GM12878 (cell line): Measurements from ENCODE around the gene CYP26B1. TPM values are rescaled to one million over a fixed set of nuclear protein-coding genes. Genes with fewer than 3 reads are reported as not detected.

Experiments used
- ATAC-seq: fragments of 200-7000 bp; cut with Tn5 transposase; 3 replicates; pipeline ENCODE4 v1.9.1; 2020; ENCODE audit warnings: mild to moderate bottlenecking, moderate library complexity
- BruUV-seq: library from RNA; stranded (reverse); fragments of 400-500 nt; replicated peaks from 2 replicates; lab custom pipeline; 2021; lab: Mats Ljungman, UMichigan
- CTCF ChIA-PET: fragments of 300-600 bp; sonication (Branson Sonifier 250); formaldehyde crosslinking; extraction: SDS; loops from one replicate; lab custom pipeline; 2021; ENCODE audit warnings: inconsistent platforms; lab: Yijun Ruan, JAX
- POLR2A ChIA-PET: fragments of 350-600 bp; formaldehyde crosslinking; extraction: SDS; loops from one replicate; lab custom pipeline; 2021; ENCODE audit warnings: inconsistent platforms; lab: Charles Lee
- RAD21 ChIA-PET: fragments of 300-600 bp; sonication (Branson Sonifier 250); formaldehyde crosslinking; loops from one replicate; lab custom pipeline; 2023; ENCODE audit warnings: antibody characterized with exemption; ENCODE audit not compliant: unreplicated experiment; lab: Charles Lee
- SMC1A ChIA-PET: fragments of 300-600 bp; sonication (Branson Sonifier 250); formaldehyde crosslinking; loops from one replicate; lab custom pipeline; 2023; ENCODE audit not compliant: unreplicated experiment, uncharacterized antibody; lab: Charles Lee
- DNase-seq: peaks from one replicate; pipeline ENCODE4 v3.0.0-alpha.2; 2011; ENCODE audit warnings: low read depth, low spot score
- FAIRE-seq: peaks from 3 replicates; lab custom pipeline; 2011; peaks lifted over from hg19 to GRCh38; lab: Jason Lieb, UNC
- H2AFZ ChIP-seq: 2 replicates; pipeline ENCODE4 v1.6.0; 2011; ENCODE audit warnings: low read depth, low read length, control low read depth; ENCODE audit not compliant: control insufficient read depth
- H3K27ac ChIP-seq: 2 replicates; pipeline ENCODE4 v1.5.1; 2011; ENCODE audit warnings: control low read depth; ENCODE audit not compliant: control insufficient read depth, insufficient read depth
- H3K27me3 ChIP-seq, 2 experiments: replicated peaks in 1 of 2; 2 replicates each; pipeline versions ENCODE4 v1.6.0 to v1.6.1; 2011; ENCODE audit warnings: low read length in 1 of 2; ENCODE audit not compliant: control insufficient read depth in 2 of 2, insufficient read depth in 2 of 2
- H3K36me3 ChIP-seq, 2 experiments: 2 replicates each; pipeline ENCODE4 v1.5.1; 2011; ENCODE audit warnings: low read length in 1 of 2; ENCODE audit not compliant: control insufficient read depth in 2 of 2, insufficient read depth in 2 of 2
- H3K4me1 ChIP-seq: 2 replicates; pipeline ENCODE4 v1.6.1; 2011; ENCODE audit warnings: mild to moderate bottlenecking, low read length, moderate library complexity, mixed read lengths; ENCODE audit not compliant: control insufficient read depth, insufficient read depth
- H3K4me2 ChIP-seq: 2 replicates; pipeline ENCODE4 v1.6.0; 2011; ENCODE audit warnings: control low read depth; ENCODE audit not compliant: control insufficient read depth, insufficient read depth
- H3K4me3 ChIP-seq: fragments of 200-600 bp; sonication (generic); 2 replicates; pipeline ENCODE4 v1.5.1; 2016
- H3K79me2 ChIP-seq: 2 replicates; pipeline ENCODE4 v1.6.0; 2011; ENCODE audit warnings: low read length; ENCODE audit not compliant: control insufficient read depth, insufficient read depth
- H3K9ac ChIP-seq: 2 replicates; pipeline ENCODE4 v1.8.0; 2011; ENCODE audit warnings: low read length, control low read depth, mixed read lengths; ENCODE audit not compliant: control insufficient read depth, insufficient read depth
- H3K9me3 ChIP-seq: replicated peaks from 3 replicates; pipeline ENCODE4 v1.5.1; 2011; ENCODE audit warnings: mild to moderate bottlenecking, low read length; ENCODE audit not compliant: control insufficient read depth, insufficient read depth
- H4K20me1 ChIP-seq: 2 replicates; pipeline ENCODE4 v1.6.0; 2011; ENCODE audit not compliant: control insufficient read depth, insufficient read depth
- CHD2 ChIP-seq: IDR thresholded peaks from 2 replicates; pipeline ENCODE4 v1.6.1; 2011; ENCODE audit warnings: low read depth, low read length, improper control_type of control experiment, borderline replicate concordance
- FOXK2 ChIP-seq: fragments of 450-650 bp; IDR thresholded peaks from 2 replicates; pipeline ENCODE4 v1.6.1; 2017; ENCODE audit warnings: mild to moderate bottlenecking, moderate library complexity
- FOXM1 ChIP-seq: IDR thresholded peaks from 2 replicates; pipeline ENCODE4 v1.6.1; 2012; ENCODE audit warnings: low read depth, mild to moderate bottlenecking, inconsistent platforms, low read length, moderate library complexity
- HDGF ChIP-seq: fragments of 450-650 bp; IDR thresholded peaks from 2 replicates; pipeline ENCODE4 v1.6.1; 2016; ENCODE audit warnings: antibody characterized with exemption
- KDM1A ChIP-seq: fragments of 200-600 bp; sonication (generic); IDR thresholded peaks from 2 replicates; pipeline ENCODE4 v1.6.1; 2016; ENCODE audit warnings: borderline replicate concordance
- NFYB ChIP-seq: IDR thresholded peaks from 2 replicates; pipeline ENCODE4 v1.6.1; 2011; ENCODE audit warnings: low read depth, mild to moderate bottlenecking, low read length, improper control_type of control experiment, moderate library complexity; ENCODE audit not compliant: insufficient read depth
- PAX5 ChIP-seq: IDR thresholded peaks from 2 replicates; pipeline ENCODE4 v1.6.1; 2011; ENCODE audit warnings: low read depth, low read length, borderline replicate concordance
- RB1 ChIP-seq: fragments of 450-650 bp; formaldehyde crosslinking; IDR thresholded peaks from 2 replicates; pipeline ENCODE4 v1.6.1; 2017; ENCODE audit warnings: mild to moderate bottlenecking, borderline replicate concordance
- TBL1XR1 ChIP-seq: IDR thresholded peaks from 2 replicates; pipeline ENCODE4 v1.6.1; 2012; ENCODE audit warnings: low read depth, low read length, improper control_type of control experiment
- WGBS: methylation state at CpG from one replicate; pipeline ENCODE4 v1.1.6; 2016; ENCODE audit warnings: low lambda C conversion rate; ENCODE audit not compliant: insufficient replicate concordance, insufficient coverage; ENCODE audit errors: missing lambda C conversion rate; 5-methylcytosine and 5-hydroxymethylcytosine counted together
- in situ Hi-C: fragments of 300-500 bp; cut with MboI; formaldehyde crosslinking; loops from 9 replicates; pipeline ENCODE4 v1.14.3; 2018; ENCODE audit warnings: mixed read lengths
- intact Hi-C: fragments of 100-400 bp; cut with micrococcal nuclease; formaldehyde crosslinking; loops from one replicate; pipeline ENCODE4 v1.14.2; 2022; ENCODE audit not compliant: unreplicated experiment
- polyA plus RNA-seq, 11 experiments: library from polyadenylated mRNA; depleted of rRNA in 4 of 11; unstranded in 6 of 11; stranded (reverse) in 5 of 11; fragments of >200 nt; fragmentation: Nextera tagmentation in 4 of 11; fragmentation: Illumina TruSeq in 1 of 11; extraction: Ambion mirVana in 4 of 11; extraction: Trizol in 1 of 11; gene quantifications; 1 replicate in 1 of 11; 2 replicates in 10 of 11; pipeline versions ENCODE4 v1.2.1 to v1.2.3, GENCODE V29; 2011 to 2016; ENCODE audit warnings: inconsistent platforms in 2 of 11, missing spikeins in 2 of 11, low read depth in 1 of 11
- total RNA-seq, 4 experiments: library from RNA; depleted of rRNA in 3 of 4; stranded (reverse); fragments of >200 nt in 3 of 4; fragmentation: Illumina TruSeq in 1 of 4; extraction: Trizol in 1 of 4; gene quantifications; 2 replicates each; pipeline versions ENCODE4 v1.2.1 to v1.2.3, GENCODE V29; 2013 to 2021
- TF ChIP-seq, protein P1 (sequence below): IDR thresholded peaks from 2 replicates; pipeline ENCODE4 v1.6.1; 2012; ENCODE audit warnings: low read depth, low read length, improper control_type of control experiment
- TF ChIP-seq, protein P2 (sequence below): fragments of 450-650 bp; formaldehyde crosslinking; IDR thresholded peaks from 2 replicates; pipeline ENCODE4 v1.4.0; 2020; ENCODE audit warnings: mild to moderate bottlenecking, moderate library complexity

Gene CYP26B1
- total and polyA plus RNA-seq, 10 of the 15 experiments (the other 5 are each of a cell fraction or from before 2014, with no cell fraction given) = not detected

- H2AFZ ChIP-seq = no peak overlapping the region
- H3K79me2 ChIP-seq = no peaks in the 10 kb centered on the region
- no peak overlapping the region for H3K27ac ChIP-seq
- no peaks in the 10 kb centered on the region for H3K36me3 ChIP-seq
- H3K4me3 ChIP-seq = no peak overlapping the region
- DNase-seq (no peak), ATAC-seq (no peak), FAIRE-seq (no peak)
- peaks cover 2 to 3% of the 10 kb centered on the region in 2 experiments; a peak in 3 of 4 replicates for H3K27me3 ChIP-seq
- intact Hi-C loops (loop anchor here (5.0 kb wide), 2 partner anchors 218 to 593 kb away; no protein-coding TSS in a partner anchor), in situ Hi-C loops (loop anchor here (25.0 kb wide), 1 partner anchor 853 kb away; no protein-coding TSS in a partner anchor)
- BruUV-seq = no TSS peak
- SMC1A ChIA-PET = no interaction called here
- no peak overlapping the region for H3K9ac ChIP-seq
- CTCF ChIA-PET = no interaction called here
- TF ChIP-seq HDGF (no peak), KDM1A (no peak), PAX5 (no peak), CHD2 (no peak), RB1 (no peak), NFYB (no peak), FOXK2 (no peak), TBL1XR1 (no peak), FOXM1 (no peak)
- TF ChIP-seq, protein P1, sequence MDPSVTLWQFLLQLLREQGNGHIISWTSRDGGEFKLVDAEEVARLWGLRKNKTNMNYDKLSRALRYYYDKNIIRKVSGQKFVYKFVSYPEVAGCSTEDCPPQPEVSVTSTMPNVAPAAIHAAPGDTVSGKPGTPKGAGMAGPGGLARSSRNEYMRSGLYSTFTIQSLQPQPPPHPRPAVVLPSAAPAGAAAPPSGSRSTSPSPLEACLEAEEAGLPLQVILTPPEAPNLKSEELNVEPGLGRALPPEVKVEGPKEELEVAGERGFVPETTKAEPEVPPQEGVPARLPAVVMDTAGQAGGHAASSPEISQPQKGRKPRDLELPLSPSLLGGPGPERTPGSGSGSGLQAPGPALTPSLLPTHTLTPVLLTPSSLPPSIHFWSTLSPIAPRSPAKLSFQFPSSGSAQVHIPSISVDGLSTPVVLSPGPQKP = no peak
- TF ChIP-seq, protein P2, sequence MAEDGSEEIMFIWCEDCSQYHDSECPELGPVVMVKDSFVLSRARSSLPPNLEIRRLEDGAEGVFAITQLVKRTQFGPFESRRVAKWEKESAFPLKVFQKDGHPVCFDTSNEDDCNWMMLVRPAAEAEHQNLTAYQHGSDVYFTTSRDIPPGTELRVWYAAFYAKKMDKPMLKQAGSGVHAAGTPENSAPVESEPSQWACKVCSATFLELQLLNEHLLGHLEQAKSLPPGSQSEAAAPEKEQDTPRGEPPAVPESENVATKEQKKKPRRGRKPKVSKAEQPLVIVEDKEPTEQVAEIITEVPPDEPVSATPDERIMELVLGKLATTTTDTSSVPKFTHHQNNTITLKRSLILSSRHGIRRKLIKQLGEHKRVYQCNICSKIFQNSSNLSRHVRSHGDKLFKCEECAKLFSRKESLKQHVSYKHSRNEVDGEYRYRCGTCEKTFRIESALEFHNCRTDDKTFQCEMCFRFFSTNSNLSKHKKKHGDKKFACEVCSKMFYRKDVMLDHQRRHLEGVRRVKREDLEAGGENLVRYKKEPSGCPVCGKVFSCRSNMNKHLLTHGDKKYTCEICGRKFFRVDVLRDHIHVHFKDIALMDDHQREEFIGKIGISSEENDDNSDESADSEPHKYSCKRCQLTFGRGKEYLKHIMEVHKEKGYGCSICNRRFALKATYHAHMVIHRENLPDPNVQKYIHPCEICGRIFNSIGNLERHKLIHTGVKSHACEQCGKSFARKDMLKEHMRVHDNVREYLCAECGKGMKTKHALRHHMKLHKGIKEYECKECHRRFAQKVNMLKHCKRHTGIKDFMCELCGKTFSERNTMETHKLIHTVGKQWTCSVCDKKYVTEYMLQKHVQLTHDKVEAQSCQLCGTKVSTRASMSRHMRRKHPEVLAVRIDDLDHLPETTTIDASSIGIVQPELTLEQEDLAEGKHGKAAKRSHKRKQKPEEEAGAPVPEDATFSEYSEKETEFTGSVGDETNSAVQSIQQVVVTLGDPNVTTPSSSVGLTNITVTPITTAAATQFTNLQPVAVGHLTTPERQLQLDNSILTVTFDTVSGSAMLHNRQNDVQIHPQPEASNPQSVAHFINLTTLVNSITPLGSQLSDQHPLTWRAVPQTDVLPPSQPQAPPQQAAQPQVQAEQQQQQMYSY (CRISPR knock-in tag) = no peak
- RAD21 ChIA-PET = interaction anchor here (1.5 kb wide), 1 partner anchor 10 kb away, joined by 5 read pairs; no protein-coding TSS in a partner anchor
- no peaks in the 10 kb centered on the region for H3K9me3 ChIP-seq
- POLR2A ChIA-PET = no interaction called here
- no peaks in the 10 kb centered on the region for H3K4me1 ChIP-seq
- no peak overlapping the region for H3K4me2 ChIP-seq
- H4K20me1 ChIP-seq = no peaks in the 10 kb centered on the region
- 33% methylated on average over 11 of the region's 14 CpGs for WGBS
Measured at GRCh38 chr2:72139874-72140620, 7.6 kb downstream of the CYP26B1 start.
